KMS-11 (cell line): ENCODE measurements around the gene MILR1.
A peak's percentile ranks its signal among the peaks of the same experiment; 100 is the strongest.

ENCODE experiments used
- H2AFZ ChIP-seq: fragments of 200-600 bp; sonication (generic); 2 replicates; pipeline ENCODE4 v1.6.1; 2016; ENCODE audit warnings: antibody characterized with exemption, mixed run types, low read depth
- H3K27ac ChIP-seq: fragments of 200-600 bp; sonication (generic); 2 replicates; pipeline ENCODE4 v1.6.1; 2016; ENCODE audit warnings: mild to moderate bottlenecking, mixed run types
- H3K27me3 ChIP-seq: fragments of 200-600 bp; sonication (generic); 2 replicates; pipeline ENCODE4 v1.6.1; 2017; ENCODE audit warnings: mild to moderate bottlenecking, low read depth, mixed run types, moderate library complexity; ENCODE audit not compliant: insufficient read depth
- H3K36me3 ChIP-seq: fragments of 200-600 bp; sonication (generic); 2 replicates; pipeline ENCODE4 v1.6.1; 2017; ENCODE audit warnings: mild to moderate bottlenecking, mixed run types; ENCODE audit not compliant: insufficient read depth
- H3K4me1 ChIP-seq: fragments of 200-600 bp; sonication (generic); 2 replicates; pipeline ENCODE4 v1.6.1; 2016; ENCODE audit warnings: mild to moderate bottlenecking, low read depth, mixed run types; ENCODE audit not compliant: poor library complexity, severe bottlenecking
- H3K4me2 ChIP-seq: fragments of 200-600 bp; sonication (generic); 2 replicates; pipeline ENCODE4 v1.7.0; 2016; ENCODE audit warnings: mild to moderate bottlenecking, mixed run types
- H3K4me3 ChIP-seq: fragments of 200-600 bp; sonication (generic); IDR thresholded peaks from 2 replicates; pipeline ENCODE4 v1.6.1; 2017; ENCODE audit warnings: low read depth, low read length, mixed read lengths; ENCODE audit not compliant: insufficient read depth
- H3K79me2 ChIP-seq: fragments of 200-600 bp; sonication (generic); 2 replicates; pipeline ENCODE4 v1.6.1; 2016; ENCODE audit warnings: low read depth, mixed run types; ENCODE audit not compliant: insufficient read depth
- H3K9ac ChIP-seq: fragments of 200-600 bp; sonication (generic); 2 replicates; pipeline ENCODE4 v1.6.1; 2016; ENCODE audit warnings: mild to moderate bottlenecking, mixed run types
- H4K20me1 ChIP-seq: fragments of 200-600 bp; sonication (generic); 2 replicates; pipeline ENCODE4 v1.6.1; 2016; ENCODE audit warnings: mild to moderate bottlenecking, mixed run types; ENCODE audit not compliant: insufficient read depth
- CTCF ChIP-seq: fragments of 200-600 bp; sonication (generic); conservative IDR thresholded peaks from 2 replicates; pipeline ENCODE4 v1.6.1; 2017; ENCODE audit warnings: low read depth, mild to moderate bottlenecking, antibody characterized with exemption, low read length, moderate library complexity, mixed read lengths

MILR1 gene

GRCh38 chr17:64488301-64488700, 39.4 kb downstream of the MILR1 start:
- H2AFZ ChIP-seq: no peak overlapping the region
- no peaks in the 10 kb centered on the region for H3K27me3 ChIP-seq
- no peaks in the 10 kb centered on the region for H3K4me1 ChIP-seq
- H3K27ac ChIP-seq: no peak overlapping the region
- H3K9ac ChIP-seq: no peak overlapping the region
- TF ChIP-seq CTCF: no peak
- peaks cover under 1% of the 10 kb centered on the region; the same call in 1 of the 2 replicates for H3K79me2 ChIP-seq
- no peak overlapping the region for H3K4me2 ChIP-seq
- no peaks in the 10 kb centered on the region for H4K20me1 ChIP-seq
- no peak overlapping the region for H3K4me3 ChIP-seq
- H3K36me3 ChIP-seq: 0 out of 2 replicates have a peak, but pooled peaks cover 3% of the 10 kb centered on the region

DNA sequence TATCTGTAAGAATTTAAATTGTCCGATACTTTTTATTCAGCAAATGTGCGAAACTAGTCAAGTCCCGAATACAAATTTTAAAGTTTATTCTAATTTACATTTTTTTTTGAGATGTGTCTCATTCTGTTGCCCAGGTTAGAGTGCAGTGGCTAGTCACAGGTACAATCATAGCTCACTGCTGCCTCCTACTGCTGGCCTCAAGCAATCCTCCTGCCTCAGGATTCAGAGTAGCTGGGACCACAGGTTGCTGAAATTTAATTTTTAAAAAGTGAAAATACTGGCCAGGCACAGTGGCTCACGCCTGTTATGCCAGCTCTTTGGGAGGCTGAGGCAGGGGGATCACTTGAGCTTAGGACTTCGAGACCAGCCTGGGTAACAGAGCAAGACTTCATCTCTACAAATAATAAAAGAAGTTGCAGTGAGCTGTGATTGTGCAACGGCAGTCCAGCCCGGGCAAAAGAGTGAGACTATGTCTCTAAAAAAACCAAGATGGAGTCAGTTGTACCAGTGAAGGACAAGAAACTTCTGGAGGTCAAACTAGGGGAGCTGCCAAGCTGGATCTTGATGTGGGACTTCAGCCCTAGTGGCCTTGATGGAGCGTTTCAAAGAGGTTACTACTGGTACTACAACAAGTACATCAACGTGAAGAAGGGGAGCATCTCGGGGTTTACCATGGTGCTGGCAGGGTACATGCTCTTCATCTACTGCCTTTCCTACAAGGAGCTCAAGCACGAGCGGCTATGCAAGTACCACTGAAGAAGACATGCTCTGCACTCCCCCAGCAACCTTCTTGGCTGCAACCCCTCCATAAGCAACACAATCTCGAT, 42.3 kb downstream of the MILR1 start:
- H3K36me3 ChIP-seq: 0 out of 2 replicates have a peak, but pooled peaks cover 3% of the 10 kb centered on the region
- no peak overlapping the region for H3K27ac ChIP-seq
- H3K4me2 ChIP-seq: no peak overlapping the region
- peaks cover 30% of the 10 kb centered on the region for H3K79me2 ChIP-seq
- H3K9ac ChIP-seq: no peak overlapping the region
- TF ChIP-seq CTCF: peak; percentile 84
- H3K4me1 ChIP-seq: peaks cover 25% of the 10 kb centered on the region
- H3K4me3 ChIP-seq: no peak overlapping the region
- no peaks in the 10 kb centered on the region for H3K27me3 ChIP-seq
- H4K20me1 ChIP-seq: no peaks in the 10 kb centered on the region
- H2AFZ ChIP-seq: no peak overlapping the region

GRCh38 chr17:64491994-64492393, 43.1 kb downstream of the MILR1 start:
- peaks cover 25% of the 10 kb centered on the region for H3K4me1 ChIP-seq
- no peak for TF ChIP-seq CTCF
- peaks cover 34% of the 10 kb centered on the region for H3K79me2 ChIP-seq
- H2AFZ ChIP-seq: no peak overlapping the region
- no peak overlapping the region for H3K4me3 ChIP-seq
- H3K4me2 ChIP-seq: no peak overlapping the region
- no peaks in the 10 kb centered on the region for H3K27me3 ChIP-seq
- H3K9ac ChIP-seq: no peak overlapping the region
- H4K20me1 ChIP-seq: no peaks in the 10 kb centered on the region
- 0 out of 2 replicates have a peak, but pooled peaks cover 3% of the 10 kb centered on the region for H3K36me3 ChIP-seq
- no peak overlapping the region for H3K27ac ChIP-seq

DNA sequence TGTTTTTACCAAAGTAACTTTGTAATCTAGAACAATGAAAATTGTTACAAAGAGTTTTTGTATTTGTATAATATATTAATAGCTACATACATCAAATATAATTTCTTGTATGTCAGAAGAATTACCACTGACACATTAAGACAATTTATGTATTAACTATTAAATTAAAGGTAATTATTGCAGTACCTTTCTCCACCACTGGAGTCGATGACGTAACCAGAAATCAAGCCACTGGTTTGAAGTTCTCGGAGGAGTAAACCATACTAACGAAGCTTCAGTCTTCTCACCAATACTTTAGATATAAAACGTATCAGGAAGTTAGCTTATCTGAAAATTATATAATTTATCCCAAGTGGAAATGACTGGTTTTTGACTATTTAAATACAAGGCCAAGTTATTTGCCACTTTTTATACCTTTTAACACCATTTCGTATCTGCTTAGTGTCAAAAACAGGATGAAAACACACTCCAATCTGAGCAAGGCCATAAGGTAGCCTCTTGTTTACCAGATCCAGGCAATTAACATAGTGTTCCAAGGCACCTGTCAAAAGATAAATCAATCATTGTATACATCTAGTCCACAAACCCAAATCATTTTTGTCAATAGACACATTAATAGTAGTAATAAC, 43.7 kb downstream of the MILR1 start:
- Histone ChIP-seq H3K27me3 (no peaks in the 10 kb centered on the region), H3K79me2 (peaks cover 34% of the 10 kb centered on the region), H3K36me3 (0 out of 2 replicates have a peak, but pooled peaks cover 3% of the 10 kb centered on the region), H3K27ac (no peak overlapping the region), H4K20me1 (no peaks in the 10 kb centered on the region), H3K4me2 (no peak overlapping the region), H3K4me1 (peaks cover 26% of the 10 kb centered on the region), H2AFZ (no peak overlapping the region), H3K4me3 (no peak overlapping the region), H3K9ac (no peak overlapping the region)
- TF ChIP-seq CTCF: peak; percentile 68; the same call in 1 of the 2 replicates
